Kidney (tissue), 14 donors: ENCODE measurements around the gene RECK. TPM values are rescaled to one million over a fixed set of nuclear protein-coding genes. Genes with fewer than 3 reads are reported as not detected.

Experiments used
- DNase-seq, 5 donors: peaks; one replicate each; pipeline ENCODE4 v3.0.0-alpha.2; 2013 to 2020
- FAIRE-seq: peaks from 2 replicates; lab custom pipeline; 2012; peaks lifted over from hg19 to GRCh38; lab: Jason Lieb, UNC
- H3K27ac ChIP-seq, 2 donors: one replicate each; pipeline ENCODE4 v1.7.0; 2013; ENCODE audit warnings: low read depth in 2 of 2, low read length in 2 of 2, inconsistent platforms in 1 of 2
- H3K27me3 ChIP-seq: one replicate; pipeline ENCODE4 v1.7.1; 2013; ENCODE audit warnings: low read length, inconsistent platforms; ENCODE audit not compliant: control insufficient read depth, insufficient read depth
- H3K36me3 ChIP-seq, 3 donors: one replicate each; pipeline versions ENCODE4 v1.7.0 to v1.7.1; 2013; ENCODE audit warnings: low read length in 3 of 3, control low read depth in 1 of 3, inconsistent platforms in 1 of 3; ENCODE audit not compliant: insufficient read depth in 3 of 3, control insufficient read depth in 2 of 3
- H3K4me1 ChIP-seq, 3 donors: one replicate each; pipeline versions ENCODE4 v1.7.0 to v1.7.1; 2013; ENCODE audit warnings: low read length in 3 of 3, inconsistent platforms in 1 of 3, low read depth in 1 of 3; ENCODE audit not compliant: control insufficient read depth in 2 of 3, insufficient read depth in 2 of 3
- H3K4me3 ChIP-seq, 3 donors: one replicate each; pipeline versions ENCODE4 v1.7.0 to v1.8.1; 2013; ENCODE audit warnings: low read length in 3 of 3, control low read depth in 1 of 3, inconsistent platforms in 1 of 3
- H3K9ac ChIP-seq, 3 donors: one replicate each; pipeline versions ENCODE4 v1.7.0 to v1.7.1; 2013; ENCODE audit warnings: low read length in 3 of 3, control low read depth in 1 of 3, inconsistent platforms in 1 of 3
- H3K9me3 ChIP-seq, 3 donors: one replicate each; pipeline versions ENCODE4 v1.7.0 to v1.7.1; 2013; ENCODE audit warnings: low read length in 3 of 3, control low read depth in 1 of 3, inconsistent platforms in 1 of 3; ENCODE audit not compliant: control insufficient read depth in 2 of 3, insufficient read depth in 1 of 3
- CTCF ChIP-seq: IDR thresholded peaks from 3 replicates; pipeline ENCODE4 v1.5.1; 2012; ENCODE audit warnings: mild to moderate bottlenecking, moderate library complexity, borderline replicate concordance; ENCODE audit not compliant: insufficient read depth; ENCODE audit errors: extremely low read depth
- intact Hi-C: fragments of 100-400 bp; cut with DNase I; formaldehyde crosslinking; loops from one replicate; pipeline ENCODE4 v1.11.1; 2022
- polyA plus RNA-seq: library from polyadenylated mRNA; stranded (reverse); fragments of 350-450 nt; fragmentation: Illumina TruSeq; extraction: RNeasy Lipid Tissue Mini Kit (QIAGEN cat#74804); gene quantifications from one replicate; pipeline ENCODE4 v1.2.3, GENCODE V29; 2014; ENCODE audit warnings: low read depth, low replicate concordance; ENCODE audit not compliant: insufficient read depth
- total RNA-seq: library from RNA; stranded (reverse); fragmentation: NEBNext Ultra II Directional; extraction: Animal tissue kit (Norgen Biotek cat#: 25700); gene quantifications from one replicate; pipeline ENCODE4 v1.2.1, GENCODE V29; 2021
- donor health status: control.
- donor health status: control.
- donor health status: control.
- donor health status: control.
- donor health status: control.
- donor health status: DM: yes; HTN: yes; CAD: no.
- donor health status: Normal renal cell carcinoma (clear cell type).

The RECK gene
- total and polyA plus RNA-seq, 2 donors from 2014 or later: 4.5 to 10.4 TPM

- Histone ChIP-seq H3K27ac (no peak overlapping the region), H3K4me1 (peaks cover 0 to 10% (median 3%) of the 10 kb centered on the region in 3 donors), H3K4me3 (no peak overlapping the region), H3K36me3 (no peaks in the 10 kb centered on the region), H3K9me3 (peaks cover 0 to 4% (median 0%) of the 10 kb centered on the region in 3 donors), H3K9ac (no peak overlapping the region), H3K27me3 (no peaks in the 10 kb centered on the region)
- intact Hi-C loops: no loop called here
- FAIRE-seq (no peak), DNase-seq (peak in 1 of 5 donors; percentile 5)
- TF ChIP-seq CTCF: no peak
Measured at GRCh38 chr9:36145970-36146369, 109.3 kb downstream of the RECK start.

DNA sequence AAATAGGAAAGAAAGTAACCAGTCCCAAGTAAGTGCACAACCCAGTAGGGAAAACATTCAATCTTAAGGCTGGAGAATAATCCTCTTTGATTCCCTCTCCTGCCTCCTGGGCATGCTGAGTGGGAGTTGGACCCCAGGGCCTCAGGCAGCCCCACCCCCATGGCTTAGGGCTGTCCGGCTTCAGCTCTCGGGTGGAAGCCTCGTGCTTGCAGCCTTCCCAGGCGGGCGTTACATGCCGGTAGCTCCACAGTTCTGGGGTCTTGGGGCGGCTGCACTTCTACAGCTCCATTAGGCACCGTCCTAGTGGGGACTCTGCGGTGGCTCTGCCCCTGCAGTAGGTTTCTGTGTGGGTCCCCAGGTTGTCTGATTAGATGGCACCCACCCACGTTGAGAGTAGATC lies 109.9 kb downstream of the RECK start:
- TF ChIP-seq CTCF: no peak
- Histone ChIP-seq H3K27ac (no peak overlapping the region), H3K4me3 (no peak overlapping the region), H3K4me1 (peaks cover 0 to 10% (median 3%) of the 10 kb centered on the region in 3 donors), H3K9me3 (peaks cover 0 to 4% (median 0%) of the 10 kb centered on the region in 3 donors), H3K36me3 (no peaks in the 10 kb centered on the region), H3K27me3 (no peaks in the 10 kb centered on the region), H3K9ac (no peak overlapping the region)
- FAIRE-seq: no peak
- intact Hi-C loops: no loop called here
- DNase-seq: peak in 1 of 5 donors; percentile 65

DNA sequence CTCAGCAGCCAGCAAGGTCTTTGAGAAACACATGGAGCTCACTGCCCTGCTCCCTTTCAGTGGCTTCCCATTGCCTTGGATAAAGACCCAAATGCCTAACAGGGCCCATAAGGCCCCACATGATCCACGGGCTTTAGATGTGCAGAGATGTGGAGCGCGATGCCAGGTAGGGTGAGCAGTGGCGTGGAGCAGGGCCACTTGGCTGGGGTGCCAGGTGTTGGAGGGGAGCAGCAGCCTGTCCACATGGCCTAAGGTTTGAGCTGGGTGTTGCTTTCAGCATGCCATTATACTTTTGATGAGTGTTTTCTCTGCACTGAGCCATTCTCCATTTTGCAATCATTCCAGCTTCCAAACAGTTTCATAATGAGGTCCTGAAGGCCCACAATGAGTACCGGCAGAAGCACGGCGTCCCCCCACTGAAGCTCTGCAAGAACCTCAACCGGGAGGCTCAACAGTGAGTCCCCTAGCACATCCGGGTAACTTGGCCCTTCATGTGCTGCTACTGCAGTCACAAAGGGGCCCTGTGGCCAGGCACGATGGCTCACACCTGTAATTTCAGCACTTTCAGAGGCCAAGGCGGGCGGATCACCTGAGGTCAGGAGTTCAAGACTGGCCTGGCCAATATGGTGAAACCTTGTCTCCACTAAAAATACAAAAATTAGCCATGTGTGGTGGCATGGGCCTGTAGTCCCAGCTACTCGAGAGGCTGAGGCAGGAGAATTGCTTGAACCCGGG lies 110.9 kb downstream of the RECK start:
- peaks cover 0 to 10% (median 3%) of the 10 kb centered on the region in 3 donors for H3K4me1 ChIP-seq
- peaks cover 0 to 4% (median 0%) of the 10 kb centered on the region in 3 donors for H3K9me3 ChIP-seq
- no peaks in the 10 kb centered on the region for H3K27me3 ChIP-seq
- DNase-seq: peak in 1 of 5 donors; percentile 52
- H3K9ac ChIP-seq: no peak overlapping the region
- H3K27ac ChIP-seq: no peak overlapping the region
- TF ChIP-seq CTCF: no peak
- FAIRE-seq: no peak
- H3K4me3 ChIP-seq: no peak overlapping the region
- no peaks in the 10 kb centered on the region for H3K36me3 ChIP-seq
- intact Hi-C loops: no loop called here
